ENCODE measurements around the gene DAPK2. TPM values are rescaled to one million over a fixed set of nuclear protein-coding genes. Genes with fewer than 3 reads are reported as not detected.

Gene DAPK2
- total and polyA plus RNA-seq, 2 donors (not counting 1 experiment from before 2014, with no cell fraction given) = 8.3 to 31.9 TPM

DNA sequence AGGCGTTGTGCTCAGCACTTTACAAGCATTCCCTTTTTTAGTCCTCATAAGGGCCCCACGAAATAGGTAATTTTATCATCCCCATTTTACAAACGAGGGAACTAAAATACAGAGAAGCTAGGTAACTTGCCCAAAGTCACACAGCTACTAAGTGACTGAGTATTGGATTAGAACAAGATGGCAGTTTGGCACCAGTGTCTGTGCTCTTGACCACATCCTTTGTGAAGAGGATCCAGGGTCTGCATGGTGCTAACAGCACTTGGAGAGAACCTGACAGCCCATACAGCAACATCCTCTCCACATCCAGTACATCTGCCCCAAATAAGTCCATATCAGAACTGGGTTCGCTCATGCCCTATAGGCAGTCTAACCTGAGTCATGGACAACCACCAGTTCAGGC is 21.8 kb upstream of the DAPK2 start:
- ATAC-seq (ENCODE audit: low read depth) (no peak), DNase-seq (no peak)
- Histone ChIP-seq H3K4me2 (replicated peaks; ENCODE audit: low read depth, low read length, poor library complexity, severe bottlenecking) (peak overlapping the region; percentile 66), H3K9me3 (ENCODE audit: control extremely low read depth in 1 of 3, control insufficient read depth in 2 of 3, insufficient read depth in 1 of 3, low read length in 2 of 3) (no peaks in the 10 kb centered on the region), H3K27me3 (replicated peaks in 1 of 4; ENCODE audit: control extremely low read depth in 1 of 4, control insufficient read depth in 3 of 4, insufficient read depth in 4 of 4, low read length in 3 of 4) (no peaks in the 10 kb centered on the region), H2AFZ (ENCODE audit: insufficient read depth, low read depth, low read length, poor library complexity, severe bottlenecking) (no peak overlapping the region), H3K9ac (ENCODE audit: low read length) (no peak overlapping the region), H4K20me1 (ENCODE audit: control insufficient read depth, insufficient read depth, low read length, poor library complexity, severe bottlenecking) (no peaks in the 10 kb centered on the region), H3K79me2 (ENCODE audit: control insufficient read depth, insufficient read depth, low read length) (no peaks in the 10 kb centered on the region), H3K36me3 (replicated peaks in 1 of 2; ENCODE audit: control extremely low read depth in 1 of 2, control insufficient read depth in 1 of 2, extremely low read depth in 1 of 2, insufficient read depth in 2 of 2, low read length in 1 of 2) (peaks cover 8 to 19% of the 10 kb centered on the region in 2 experiments), H3K4me3 (ENCODE audit: control extremely low read depth in 1 of 5, extremely low read depth in 1 of 5, insufficient read depth in 1 of 5, low read depth in 2 of 5, low read length in 4 of 5) (no peak overlapping the region), H3K4me1 (ENCODE audit: control insufficient read depth in 2 of 2, insufficient read depth in 2 of 2, low read length in 2 of 2) (peaks cover 24 to 27% of the 10 kb centered on the region in 2 donors), H3K27ac (ENCODE audit: low read length in 2 of 2) (no peak overlapping the region)
- peak overlapping the region; percentile 41 for H3K27ac Mint-ChIP-seq
- WGBS (ENCODE audit: insufficient coverage) = no CpG with 5 or more reads among the region's 4 CpGs
- H3K27me3 Mint-ChIP-seq = no peaks in the 10 kb centered on the region
- H3K9me3 Mint-ChIP-seq (ENCODE audit: insufficient read depth) = no peaks in the 10 kb centered on the region
- CTCF ChIA-PET = interaction anchor here (0.5 to 10.6 kb wide), 52 partner anchors 10 to 779 kb away, joined by 3 to 307 read pairs (median 4); partner anchors contain the start of genes CIAO2A and DAPK2
- TF ChIP-seq, protein P1, sequence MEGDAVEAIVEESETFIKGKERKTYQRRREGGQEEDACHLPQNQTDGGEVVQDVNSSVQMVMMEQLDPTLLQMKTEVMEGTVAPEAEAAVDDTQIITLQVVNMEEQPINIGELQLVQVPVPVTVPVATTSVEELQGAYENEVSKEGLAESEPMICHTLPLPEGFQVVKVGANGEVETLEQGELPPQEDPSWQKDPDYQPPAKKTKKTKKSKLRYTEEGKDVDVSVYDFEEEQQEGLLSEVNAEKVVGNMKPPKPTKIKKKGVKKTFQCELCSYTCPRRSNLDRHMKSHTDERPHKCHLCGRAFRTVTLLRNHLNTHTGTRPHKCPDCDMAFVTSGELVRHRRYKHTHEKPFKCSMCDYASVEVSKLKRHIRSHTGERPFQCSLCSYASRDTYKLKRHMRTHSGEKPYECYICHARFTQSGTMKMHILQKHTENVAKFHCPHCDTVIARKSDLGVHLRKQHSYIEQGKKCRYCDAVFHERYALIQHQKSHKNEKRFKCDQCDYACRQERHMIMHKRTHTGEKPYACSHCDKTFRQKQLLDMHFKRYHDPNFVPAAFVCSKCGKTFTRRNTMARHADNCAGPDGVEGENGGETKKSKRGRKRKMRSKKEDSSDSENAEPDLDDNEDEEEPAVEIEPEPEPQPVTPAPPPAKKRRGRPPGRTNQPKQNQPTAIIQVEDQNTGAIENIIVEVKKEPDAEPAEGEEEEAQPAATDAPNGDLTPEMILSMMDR (IDR thresholded peaks at IDR 0.05) = no peak
- TF ChIP-seq EZH2 (IDR thresholded peaks at IDR 0.05; ENCODE audit: borderline replicate concordance, insufficient read depth, low read depth, low read length, poor library complexity, severe bottlenecking) = no peak
- intact Hi-C loops (cut with micrococcal nuclease) = loop anchor here (2.0 kb wide), 1 partner anchor 779 kb away; no protein-coding TSS in a partner anchor
- POLR2A ChIA-PET = interaction anchor here (0.6 to 1.0 kb wide), 2 partner anchors 28 to 911 kb away, joined by 3 read pairs; partner anchors contain the start of genes RPS27L and SNX1
- peaks cover 29% of the 10 kb centered on the region for H3K4me1 Mint-ChIP-seq
- H3K4me3 Mint-ChIP-seq = no peak overlapping the region

DNA sequence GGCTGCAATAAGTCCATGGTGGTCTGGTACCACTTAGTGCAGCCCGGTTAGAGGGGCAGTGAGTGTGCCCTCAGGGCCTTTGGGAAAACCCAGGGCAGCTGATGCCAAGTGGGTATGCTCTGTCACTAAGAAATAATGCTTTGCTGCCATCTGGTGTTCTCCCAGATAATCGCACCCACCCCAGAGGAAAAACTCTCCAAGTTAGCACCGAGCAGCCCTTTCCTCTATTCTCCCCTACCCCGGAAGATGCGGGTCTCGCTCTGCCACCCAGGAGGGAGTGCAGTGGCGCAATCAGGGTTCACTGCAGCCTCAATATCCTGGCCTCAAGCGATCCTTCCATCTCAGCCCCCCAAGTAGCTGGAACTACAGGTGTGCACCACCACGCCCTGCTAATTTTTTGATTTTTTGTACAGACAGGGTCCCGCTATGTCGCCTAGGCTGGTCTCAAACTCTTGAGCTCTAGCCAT is 21.3 kb upstream of the DAPK2 start:
- H3K4me2 ChIP-seq (replicated peaks; ENCODE audit: low read depth, low read length, poor library complexity, severe bottlenecking) = peak overlapping the region; percentile 66
- CTCF ChIA-PET = interaction anchor here (0.6 to 10.6 kb wide), 53 partner anchors 11 to 787 kb away, joined by 3 to 307 read pairs (median 4); partner anchors contain the start of genes CIAO2A and DAPK2
- Mint-ChIP-seq H3K4me1 (peaks cover 26% of the 10 kb centered on the region), H3K27ac (peak overlapping the region; percentile 39), H3K4me3 (no peak overlapping the region), H3K9me3 (ENCODE audit: insufficient read depth) (no peaks in the 10 kb centered on the region), H3K27me3 (no peaks in the 10 kb centered on the region)
- WGBS (ENCODE audit: insufficient coverage) = 23% methylated on average over 11 of the region's 11 CpGs
- ATAC-seq (ENCODE audit: low read depth) (peak; percentile 91), DNase-seq (peak; percentile 84)
- peaks cover 8 to 15% of the 10 kb centered on the region in 2 experiments for H3K36me3 ChIP-seq (replicated peaks in 1 of 2; ENCODE audit: control extremely low read depth in 1 of 2, control insufficient read depth in 1 of 2, extremely low read depth in 1 of 2, insufficient read depth in 2 of 2, low read length in 1 of 2)
- no peaks in the 10 kb centered on the region for H3K9me3 ChIP-seq (ENCODE audit: control extremely low read depth in 1 of 3, control insufficient read depth in 2 of 3, insufficient read depth in 1 of 3, low read length in 2 of 3)
- POLR2A ChIA-PET = interaction anchor here (0.6 to 1.0 kb wide), 2 partner anchors 10 to 28 kb away, joined by 3 to 4 read pairs; partner anchors contain the start of gene SNX1
- TF ChIP-seq EZH2 (IDR thresholded peaks at IDR 0.05; ENCODE audit: borderline replicate concordance, insufficient read depth, low read depth, low read length, poor library complexity, severe bottlenecking) = no peak
- TF ChIP-seq, protein P1 (IDR thresholded peaks at IDR 0.05) = peak; percentile 89
- no peak overlapping the region for H3K27ac ChIP-seq (ENCODE audit: low read length in 2 of 2)
- H3K9ac ChIP-seq (ENCODE audit: low read length) = no peak overlapping the region
- no peaks in the 10 kb centered on the region for H3K79me2 ChIP-seq (ENCODE audit: control insufficient read depth, insufficient read depth, low read length)
- H2AFZ ChIP-seq (ENCODE audit: insufficient read depth, low read depth, low read length, poor library complexity, severe bottlenecking) = peak overlapping the region; percentile 32
- H3K4me1 ChIP-seq (ENCODE audit: control insufficient read depth in 2 of 2, insufficient read depth in 2 of 2, low read length in 2 of 2) = peaks cover 24 to 27% of the 10 kb centered on the region in 2 donors
- H3K27me3 ChIP-seq (replicated peaks in 1 of 4; ENCODE audit: control extremely low read depth in 1 of 4, control insufficient read depth in 3 of 4, insufficient read depth in 4 of 4, low read length in 3 of 4) = no peaks in the 10 kb centered on the region
- H3K4me3 ChIP-seq (ENCODE audit: control extremely low read depth in 1 of 5, extremely low read depth in 1 of 5, insufficient read depth in 1 of 5, low read depth in 2 of 5, low read length in 4 of 5) = no peak overlapping the region
- intact Hi-C loops (cut with micrococcal nuclease) = loop anchor here (1.0 to 2.0 kb wide), 7 partner anchors 122 to 779 kb away; no protein-coding TSS in a partner anchor
- H4K20me1 ChIP-seq (ENCODE audit: control insufficient read depth, insufficient read depth, low read length, poor library complexity, severe bottlenecking) = no peaks in the 10 kb centered on the region

Measured in B cell (primary cell).